ENCODE data around the gene CHD2. TPM values are rescaled to one million over a fixed set of nuclear protein-coding genes. Genes with fewer than 3 reads are reported as not detected.
"Not testable (repeated sequence)": the region's sequence is repeated elsewhere in the genome, so short reads cannot be mapped to it uniquely, and the experiment has no call there.

Gene CHD2
- total RNA-seq, 2 donors from 2014 or later, result 31.1 to 37.9 TPM

- H3K9me3 ChIP-seq, result peaks cover 0 to 2% of the 10 kb centered on the region in 2 donors
- no peak for TF ChIP-seq CTCF (IDR thresholded peaks at IDR 0.05)
- DNase-seq (ENCODE audit: low spot score), result no peak
- no peaks in the 10 kb centered on the region for H3K27me3 ChIP-seq
- peaks cover 0 to 7% of the 10 kb centered on the region in 2 donors for H3K4me1 ChIP-seq
- H3K4me3 ChIP-seq, result no peak overlapping the region
- no peaks in the 10 kb centered on the region for H3K36me3 ChIP-seq
- H3K27ac ChIP-seq, result peak overlapping the region; percentile 55 to 75
Measured at GRCh38 chr15:92870010-92870591, 30.0 kb upstream of the CHD2 start.

- not testable (repeated sequence) for DNase-seq (ENCODE audit: low spot score); H3K4me3 ChIP-seq; H3K27ac ChIP-seq; H3K4me1 ChIP-seq; H3K9me3 ChIP-seq; H3K27me3 ChIP-seq; H3K36me3 ChIP-seq
Measured at GRCh38 chr15:92872967-92873366, 27.2 kb upstream of the CHD2 start.

- Histone ChIP-seq H3K27ac (no peak overlapping the region), H3K27me3 (no peaks in the 10 kb centered on the region), H3K36me3 (no peaks in the 10 kb centered on the region), H3K9me3 (no peaks in the 10 kb centered on the region), H3K4me1 (peaks cover 0 to 27% of the 10 kb centered on the region in 2 donors), H3K4me3 (no peak overlapping the region)
- DNase-seq (ENCODE audit: low spot score), result no peak
- no peak for TF ChIP-seq CTCF (IDR thresholded peaks at IDR 0.05)
Measured at GRCh38 chr15:92877000-92877399, 23.1 kb upstream of the CHD2 start.

- DNase-seq (ENCODE audit: low spot score), result no peak
- no peak for TF ChIP-seq CTCF (IDR thresholded peaks at IDR 0.05)
- no peak overlapping the region for H3K4me3 ChIP-seq
- peaks cover 0 to 27% of the 10 kb centered on the region in 2 donors for H3K4me1 ChIP-seq
- H3K27ac ChIP-seq, result no peak overlapping the region
- no peaks in the 10 kb centered on the region for H3K27me3 ChIP-seq
- H3K36me3 ChIP-seq, result no peaks in the 10 kb centered on the region
- H3K9me3 ChIP-seq, result no peaks in the 10 kb centered on the region
Measured at GRCh38 chr15:92877416-92877815, 22.7 kb upstream of the CHD2 start.

- TF ChIP-seq CTCF (IDR thresholded peaks at IDR 0.05), result no peak
- Histone ChIP-seq H3K4me3 (no peak overlapping the region), H3K27ac (peak overlapping the region; percentile 23 to 41)
Measured at GRCh38 chr15:92878593-92879053, 21.5 kb upstream of the CHD2 start.

GRCh38 chr15:92879949-92880725 is 20.0 kb upstream of the CHD2 start:
- H3K27ac ChIP-seq, result peak overlapping the region; percentile 91
- TF ChIP-seq CTCF (IDR thresholded peaks at IDR 0.05), result no peak

More at GRCh38 chr15:92878593-92879053, 21.5 kb upstream of the CHD2 start:
- Histone ChIP-seq H3K9me3 (no peaks in the 10 kb centered on the region), H3K36me3 (peaks cover 6% of the 10 kb centered on the region), H3K27me3 (no peaks in the 10 kb centered on the region), H3K4me1 (peaks cover 0 to 27% of the 10 kb centered on the region in 2 donors)
- no peak for DNase-seq (ENCODE audit: low spot score)

More at GRCh38 chr15:92879949-92880725, 20.0 kb upstream of the CHD2 start:
- Histone ChIP-seq H3K36me3 (peaks cover 10% of the 10 kb centered on the region), H3K4me1 (peaks cover 0 to 27% of the 10 kb centered on the region in 2 donors), H3K9me3 (no peaks in the 10 kb centered on the region), H3K4me3 (no peak overlapping the region), H3K27me3 (no peaks in the 10 kb centered on the region)
- no peak for DNase-seq (ENCODE audit: low spot score)

Measured in right atrium auricular region (tissue), 2 donors.